ENCODE measurements around the gene CREB5. TPM values are rescaled to one million over a fixed set of nuclear protein-coding genes. Genes with fewer than 3 reads are reported as not detected.

CREB5 gene
- total and polyA plus RNA-seq, 7 donors, result 0.86 to 33.8 (median 16.6) TPM

DNA sequence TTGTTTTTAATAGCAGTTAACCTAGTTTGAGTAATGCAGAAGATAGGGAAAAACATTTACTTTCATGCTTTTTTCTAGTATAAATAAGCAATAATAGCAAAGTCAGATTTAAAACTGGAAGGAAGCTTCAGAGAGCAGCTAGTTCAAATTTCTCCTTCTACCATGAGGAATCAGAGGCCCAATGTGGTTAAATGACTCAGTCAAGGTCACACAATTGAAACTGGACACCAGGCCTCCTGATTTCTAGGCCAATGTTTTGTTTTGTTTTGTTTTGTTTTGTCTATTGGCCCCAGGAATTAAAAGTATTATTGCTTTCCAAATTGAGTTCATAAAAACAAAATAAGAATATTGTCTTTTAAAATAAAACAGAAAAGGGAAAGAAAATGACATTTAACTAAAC lies 423.5 kb downstream of the CREB5 start:
- H3K4me3 ChIP-seq, result no peak overlapping the region

GRCh38 chr7:28836716-28837115 lies 424.4 kb downstream of the CREB5 start:
- Histone ChIP-seq H3K27me3 (ENCODE audit: insufficient read depth in 3 of 3, low read length in 2 of 3) (no peaks in the 10 kb centered on the region), H3K4me3 (no peak overlapping the region), H3K27ac (no peak overlapping the region), H3K36me3 (ENCODE audit: insufficient read depth in 1 of 2, low read depth in 1 of 2) (no peaks in the 10 kb centered on the region), H3K9me3 (no peaks in the 10 kb centered on the region), H3K4me1 (no peaks in the 10 kb centered on the region)
- ATAC-seq, result no peak
- intact Hi-C loops (cut with DNase I), result no loop called here
- no peak for DNase-seq
- 88 to 92% (median 90%) methylated on average over 3 of the region's 3 CpGs for WGBS, 3 donors
- TF ChIP-seq, protein P1, sequence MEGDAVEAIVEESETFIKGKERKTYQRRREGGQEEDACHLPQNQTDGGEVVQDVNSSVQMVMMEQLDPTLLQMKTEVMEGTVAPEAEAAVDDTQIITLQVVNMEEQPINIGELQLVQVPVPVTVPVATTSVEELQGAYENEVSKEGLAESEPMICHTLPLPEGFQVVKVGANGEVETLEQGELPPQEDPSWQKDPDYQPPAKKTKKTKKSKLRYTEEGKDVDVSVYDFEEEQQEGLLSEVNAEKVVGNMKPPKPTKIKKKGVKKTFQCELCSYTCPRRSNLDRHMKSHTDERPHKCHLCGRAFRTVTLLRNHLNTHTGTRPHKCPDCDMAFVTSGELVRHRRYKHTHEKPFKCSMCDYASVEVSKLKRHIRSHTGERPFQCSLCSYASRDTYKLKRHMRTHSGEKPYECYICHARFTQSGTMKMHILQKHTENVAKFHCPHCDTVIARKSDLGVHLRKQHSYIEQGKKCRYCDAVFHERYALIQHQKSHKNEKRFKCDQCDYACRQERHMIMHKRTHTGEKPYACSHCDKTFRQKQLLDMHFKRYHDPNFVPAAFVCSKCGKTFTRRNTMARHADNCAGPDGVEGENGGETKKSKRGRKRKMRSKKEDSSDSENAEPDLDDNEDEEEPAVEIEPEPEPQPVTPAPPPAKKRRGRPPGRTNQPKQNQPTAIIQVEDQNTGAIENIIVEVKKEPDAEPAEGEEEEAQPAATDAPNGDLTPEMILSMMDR (IDR thresholded peaks at IDR 0.05), result no peak

More for the DNA sequence above, 423.5 kb downstream of the CREB5 start:
- intact Hi-C loops (cut with DNase I), result no loop called here
- H3K4me1 ChIP-seq, result no peaks in the 10 kb centered on the region
- DNase-seq, result no peak
- no peaks in the 10 kb centered on the region for H3K9me3 ChIP-seq
- ATAC-seq, result no peak
- H3K27me3 ChIP-seq (ENCODE audit: insufficient read depth in 3 of 3, low read length in 2 of 3), result no peaks in the 10 kb centered on the region
- no peaks in the 10 kb centered on the region for H3K36me3 ChIP-seq (ENCODE audit: insufficient read depth in 1 of 2, low read depth in 1 of 2)
- H3K27ac ChIP-seq, result no peak overlapping the region
- TF ChIP-seq, protein P1 (IDR thresholded peaks at IDR 0.05), result no peak

- H3K27ac ChIP-seq, result no peak overlapping the region
- intact Hi-C loops (cut with DNase I), result no loop called here
- H3K9me3 ChIP-seq, result no peaks in the 10 kb centered on the region
- H3K4me3 ChIP-seq, result no peak overlapping the region
- H3K36me3 ChIP-seq (ENCODE audit: insufficient read depth in 1 of 2, low read depth in 1 of 2), result no peaks in the 10 kb centered on the region
- TF ChIP-seq, protein P1 (IDR thresholded peaks at IDR 0.05), result no peak
- WGBS, 3 donors, result 94 to 97% (median 95%) methylated on average over 1 of the region's 1 CpG
- H3K4me1 ChIP-seq, result no peaks in the 10 kb centered on the region
- no peaks in the 10 kb centered on the region for H3K27me3 ChIP-seq (ENCODE audit: insufficient read depth in 3 of 3, low read length in 2 of 3)
- no peak for ATAC-seq
- no peak for DNase-seq
Measured at GRCh38 chr7:28837216-28837615, 424.9 kb downstream of the CREB5 start.

GRCh38 chr7:28840592-28840995 lies 428.3 kb downstream of the CREB5 start:
- H3K27ac ChIP-seq, result no peak overlapping the region
- WGBS, 3 donors, result 77 to 83% (median 81%) methylated on average over 3 of the region's 3 CpGs
- no peaks in the 10 kb centered on the region for H3K27me3 ChIP-seq (ENCODE audit: insufficient read depth in 3 of 3, low read length in 2 of 3)
- DNase-seq, result no peak
- intact Hi-C loops (cut with DNase I), result no loop called here
- no peaks in the 10 kb centered on the region for H3K36me3 ChIP-seq (ENCODE audit: insufficient read depth in 1 of 2, low read depth in 1 of 2)
- no peak for ATAC-seq
- TF ChIP-seq, protein P1 (IDR thresholded peaks at IDR 0.05), result peak; percentile 12
- H3K4me1 ChIP-seq, result no peaks in the 10 kb centered on the region
- no peaks in the 10 kb centered on the region for H3K9me3 ChIP-seq
- no peak overlapping the region for H3K4me3 ChIP-seq

DNA sequence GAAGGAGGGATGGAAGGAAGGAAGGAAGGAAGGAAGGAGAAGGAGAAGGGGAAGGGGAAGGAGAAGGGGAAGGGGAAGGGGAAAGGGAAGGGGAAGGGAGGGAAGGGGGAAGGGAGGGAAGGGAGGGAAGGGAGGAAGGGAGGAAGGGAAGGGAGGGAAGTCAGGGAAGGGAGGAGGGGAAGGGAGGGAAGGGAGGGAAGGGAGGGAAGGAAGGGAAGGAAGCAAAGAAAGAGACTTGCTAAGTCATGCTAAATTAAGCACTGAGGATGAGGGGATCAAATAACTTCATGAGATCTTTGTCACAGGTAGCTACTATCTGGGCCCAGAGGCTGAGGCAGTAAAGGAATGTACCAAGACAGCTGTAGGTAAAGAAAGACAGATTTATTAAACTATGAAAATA lies 429.4 kb downstream of the CREB5 start:
- DNase-seq, result no peak
- no peak for ATAC-seq
- Histone ChIP-seq H3K36me3 (ENCODE audit: insufficient read depth in 1 of 2, low read depth in 1 of 2) (no peaks in the 10 kb centered on the region), H3K9me3 (no peaks in the 10 kb centered on the region), H3K4me1 (no peaks in the 10 kb centered on the region), H3K27me3 (ENCODE audit: insufficient read depth in 3 of 3, low read length in 2 of 3) (no peaks in the 10 kb centered on the region), H3K27ac (no peak overlapping the region), H3K4me3 (no peak overlapping the region)
- TF ChIP-seq, protein P1 (IDR thresholded peaks at IDR 0.05), result no peak
- intact Hi-C loops (cut with DNase I), result no loop called here

Data from psoas muscle (tissue), 8 donors.